Lung microvascular endothelial cell (primary cell): Measurements from ENCODE around the gene TAS2R19. TPM values are rescaled to one million over a fixed set of nuclear protein-coding genes. Genes with fewer than 3 reads are reported as not detected.
"Not testable (repeated sequence)": the region's sequence is repeated elsewhere in the genome, so short reads cannot be mapped to it uniquely, and the experiment has no call there.

ENCODE experiments used
- DNase-seq, 2 donors: peaks; one replicate each; pipeline versions ENCODE4 v3.0.0 to v3.0.0-alpha.2; 2010; ENCODE audit warnings: low read depth in 2 of 2
- total RNA-seq: library from RNA; depleted of rRNA; stranded (reverse); fragments of >200 nt; gene quantifications from 2 replicates; pipeline ENCODE4 v1.2.1, GENCODE V29; 2014

The TAS2R19 gene, protein sequence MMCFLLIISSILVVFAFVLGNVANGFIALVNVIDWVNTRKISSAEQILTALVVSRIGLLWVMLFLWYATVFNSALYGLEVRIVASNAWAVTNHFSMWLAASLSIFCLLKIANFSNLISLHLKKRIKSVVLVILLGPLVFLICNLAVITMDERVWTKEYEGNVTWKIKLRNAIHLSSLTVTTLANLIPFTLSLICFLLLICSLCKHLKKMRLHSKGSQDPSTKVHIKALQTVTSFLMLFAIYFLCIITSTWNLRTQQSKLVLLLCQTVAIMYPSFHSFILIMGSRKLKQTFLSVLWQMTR
- 1.3 and 2.6 TPM in 2 replicates for total RNA-seq

DNA sequence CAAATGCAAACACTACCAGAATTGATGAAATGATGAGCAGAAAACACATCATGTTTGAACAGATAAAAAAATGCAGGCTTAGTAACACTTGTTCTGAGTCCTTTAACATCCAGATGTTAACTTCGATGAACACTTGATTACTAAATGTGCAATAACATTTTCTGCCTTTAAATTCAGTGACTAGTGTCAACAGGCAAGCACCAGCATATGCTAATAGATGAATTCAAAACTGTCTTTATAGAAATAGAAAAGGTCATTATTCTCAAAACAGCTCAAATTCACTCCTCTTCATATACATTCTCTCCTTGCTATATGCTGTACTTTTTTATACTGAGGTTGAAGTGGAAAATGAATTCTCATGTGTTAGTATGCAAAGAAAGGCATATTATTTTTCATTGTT, at the start of gene TAS2R19:
TSS of gene TAS2R19 (minus strand) at position 101 of the 400 bp plus-strand sequence. CDS start at position 52, 49 bp downstream.
- DNase-seq, result no peak

DNA sequence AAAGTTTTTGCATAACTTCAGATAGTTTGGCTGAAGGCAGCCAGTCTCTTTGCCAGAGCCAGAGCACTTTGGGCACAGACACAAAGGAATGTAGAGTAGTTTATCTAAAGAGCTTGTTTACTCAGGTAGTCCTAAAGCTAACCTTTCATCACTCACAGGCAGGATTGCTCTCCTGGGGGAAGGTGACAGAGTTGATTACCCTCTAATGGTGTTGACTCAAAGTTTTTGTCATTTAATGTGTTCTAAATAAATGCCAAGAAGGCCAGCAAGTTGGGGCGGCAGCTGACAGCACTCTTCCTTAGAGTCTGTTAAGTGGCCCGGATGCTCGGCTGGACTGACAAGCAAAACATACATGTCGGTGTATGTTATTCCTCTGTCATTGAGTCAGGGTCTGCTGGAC, 49.0 kb upstream of the TAS2R19 start:
- peak in 1 of 2 donors; percentile 61 for DNase-seq

DNA sequence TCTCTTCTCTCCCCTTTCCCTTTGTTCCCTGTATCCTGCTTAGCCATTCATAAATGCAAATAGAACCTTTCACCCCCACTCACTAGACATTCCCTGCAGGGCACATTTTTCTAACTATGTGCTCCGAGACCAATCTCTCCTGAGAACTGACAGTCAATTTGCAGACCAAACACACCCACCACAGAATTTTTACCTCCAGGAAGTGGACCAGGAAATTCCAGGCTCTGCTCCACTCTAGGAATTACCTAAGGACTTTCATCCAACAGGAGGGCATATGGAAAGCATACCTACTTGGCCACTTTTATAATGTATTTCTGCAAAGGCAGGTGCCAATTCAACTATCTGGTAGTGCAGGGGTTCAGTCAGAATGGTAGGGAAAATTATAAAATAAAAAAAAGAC, 48.6 kb upstream of the TAS2R19 start:
- DNase-seq, result peak in 1 of 2 donors; percentile 43

DNA sequence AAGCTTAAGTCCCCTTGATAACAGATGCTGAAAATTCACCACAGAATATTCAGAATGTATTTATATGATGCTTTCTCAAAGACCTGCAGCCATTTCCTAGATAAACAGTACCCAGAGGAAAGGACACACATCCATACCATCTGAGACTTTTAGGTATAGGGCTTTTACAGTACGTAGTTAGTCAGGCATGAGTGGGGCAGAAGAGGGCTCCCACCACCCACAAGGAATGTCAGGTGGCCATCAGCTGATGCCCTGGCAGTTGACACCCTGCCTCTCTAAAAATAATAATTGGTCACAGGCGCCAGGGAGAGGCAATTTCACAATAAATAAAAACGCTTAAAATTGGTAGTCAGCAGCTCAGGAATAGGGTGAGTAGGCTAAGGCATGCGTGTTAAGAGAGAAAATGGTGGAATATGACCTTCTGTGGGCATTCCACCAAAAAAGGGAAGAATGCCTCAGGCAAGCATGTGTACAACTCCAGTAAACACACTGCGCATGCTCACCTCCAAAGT, 47.5 kb upstream of the TAS2R19 start:
- DNase-seq, result no peak

DNA sequence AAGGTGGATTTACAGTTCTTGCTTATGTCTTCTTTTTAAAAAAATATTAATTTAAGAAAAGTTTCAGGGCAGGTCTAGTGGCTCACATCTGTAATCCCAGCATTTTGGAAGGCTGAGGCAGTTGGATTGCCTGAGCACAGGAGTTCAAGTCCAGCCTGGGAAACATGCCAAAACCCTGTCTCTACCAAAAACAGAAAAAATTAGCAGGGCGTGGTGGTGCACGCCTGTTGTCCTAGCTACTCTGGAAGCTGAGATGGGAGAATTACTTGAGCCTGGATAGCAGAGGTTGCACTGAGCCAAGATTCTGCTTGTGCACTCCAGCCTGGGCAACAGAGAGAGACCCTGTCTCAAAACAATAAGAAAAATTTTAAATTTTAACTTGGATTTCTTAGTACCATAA, 45.1 kb upstream of the TAS2R19 start:
- DNase-seq, result peak; percentile 34 to 51

DNA sequence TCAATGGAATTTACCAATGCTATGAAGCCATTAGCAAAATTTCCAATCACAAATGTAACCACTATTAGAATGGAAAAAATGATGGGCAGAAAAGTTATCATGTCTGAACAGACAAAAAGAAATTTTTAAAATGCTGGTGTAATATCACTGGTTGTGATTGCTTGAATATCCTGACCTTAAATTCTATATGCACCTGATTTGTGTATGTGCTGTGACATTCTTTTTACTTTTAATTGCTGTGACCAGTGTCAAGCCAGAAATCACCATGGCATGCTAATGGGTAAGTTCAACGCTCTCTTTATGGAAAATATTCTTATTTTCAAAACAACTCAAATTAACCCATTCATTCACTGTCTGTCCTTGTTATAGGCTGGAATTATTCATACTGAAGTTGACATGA, 39.8 kb upstream of the TAS2R19 start, which contains the start of gene TAS2R46:
TSS of gene TAS2R46 (minus strand) at position 101 of the 400 bp plus-strand sequence. CDS start at position 101, 0 bp downstream.
- DNase-seq, result not testable (repeated sequence)

DNA sequence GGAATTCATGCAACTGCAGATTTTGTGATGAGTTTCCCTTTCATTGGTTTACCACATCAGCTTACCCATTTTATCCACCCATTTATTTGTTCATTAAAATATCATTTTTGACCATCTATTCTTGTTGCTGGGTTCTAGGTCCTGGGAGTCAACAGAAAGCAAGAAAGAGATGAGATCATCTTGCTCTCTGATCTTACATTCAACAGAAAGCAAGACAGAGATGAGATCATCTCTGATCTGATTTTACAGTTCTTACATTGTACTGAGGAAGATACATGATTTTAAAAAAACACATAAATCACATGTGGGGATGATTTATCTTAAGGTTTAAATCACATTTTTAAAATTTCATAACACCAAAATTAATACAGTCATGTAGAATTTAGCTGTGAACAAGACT, 37.4 kb upstream of the TAS2R19 start:
- peak in 1 of 2 donors; percentile 46 for DNase-seq

DNA sequence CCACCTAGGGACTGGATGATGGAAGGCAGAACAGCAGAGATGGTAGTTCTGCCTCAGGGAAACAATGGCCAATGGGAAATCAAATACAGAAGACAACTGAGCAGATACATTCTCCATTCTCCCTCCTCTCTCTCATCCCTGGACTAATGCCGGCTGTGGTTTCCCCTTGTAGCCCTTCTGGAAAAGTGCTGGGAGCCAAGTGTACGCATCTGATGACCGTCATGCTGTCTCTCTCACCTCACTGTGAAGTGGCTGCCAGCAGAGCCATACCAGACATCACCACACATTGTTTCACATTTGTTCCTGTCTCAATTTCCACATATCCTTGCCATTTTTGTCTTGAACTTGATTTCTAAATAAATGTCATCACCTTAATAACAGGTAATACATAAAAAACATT, 36.6 kb upstream of the TAS2R19 start:
- DNase-seq, result no peak

DNA sequence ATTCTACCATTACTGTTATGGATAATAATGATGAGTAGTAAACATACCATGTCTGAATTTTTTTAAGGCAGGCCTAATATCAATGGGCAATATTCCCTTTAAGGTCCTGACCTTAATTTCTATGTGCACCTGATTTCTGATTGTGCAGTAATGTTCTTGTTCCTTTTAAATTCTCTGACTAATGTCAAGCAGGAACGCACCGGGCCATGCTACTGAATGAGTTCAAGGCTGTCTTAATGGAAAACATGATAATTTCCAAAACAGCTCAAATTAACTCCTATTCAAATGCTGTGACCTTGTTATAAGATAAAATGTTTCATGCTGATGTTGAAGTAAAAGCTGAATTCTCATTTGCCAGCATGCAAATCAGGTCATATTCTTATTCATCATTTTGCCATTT, 32.9 kb upstream of the TAS2R19 start:
- DNase-seq, result peak; percentile 26 to 29

DNA sequence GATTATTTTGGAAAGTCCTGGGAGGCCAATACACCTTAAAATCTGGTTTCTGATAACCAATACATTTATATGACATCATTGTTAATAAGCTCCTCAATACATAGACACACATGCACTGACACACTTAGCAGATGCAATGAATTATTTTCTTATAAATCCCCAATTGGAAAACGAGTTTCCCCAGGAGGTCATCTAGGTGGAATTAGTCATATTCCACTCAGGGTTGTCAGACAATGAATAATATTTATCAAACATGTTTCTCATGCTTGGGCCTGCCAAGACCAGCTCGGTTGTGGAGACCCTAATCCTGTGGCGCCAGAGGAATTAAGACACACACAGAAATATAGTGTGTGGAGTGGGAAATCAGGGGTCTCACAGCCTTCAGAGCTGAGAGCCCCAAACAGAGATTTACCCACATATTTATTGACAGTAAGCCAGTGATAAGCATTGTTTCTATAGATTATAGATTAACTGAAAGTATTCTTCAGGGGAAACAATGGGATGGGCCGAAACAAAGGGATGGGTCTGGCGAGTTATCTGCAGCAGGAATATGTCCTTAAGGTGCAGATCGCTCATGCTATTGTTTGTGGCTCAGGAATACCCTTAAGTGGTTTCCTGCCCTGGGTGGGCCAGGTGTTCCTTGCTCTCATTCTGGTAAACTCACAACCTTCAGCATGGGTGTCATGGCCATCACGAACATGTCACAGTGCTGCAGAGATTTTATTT, 27.5 kb upstream of the TAS2R19 start:
- DNase-seq, result not testable (repeated sequence)

DNA sequence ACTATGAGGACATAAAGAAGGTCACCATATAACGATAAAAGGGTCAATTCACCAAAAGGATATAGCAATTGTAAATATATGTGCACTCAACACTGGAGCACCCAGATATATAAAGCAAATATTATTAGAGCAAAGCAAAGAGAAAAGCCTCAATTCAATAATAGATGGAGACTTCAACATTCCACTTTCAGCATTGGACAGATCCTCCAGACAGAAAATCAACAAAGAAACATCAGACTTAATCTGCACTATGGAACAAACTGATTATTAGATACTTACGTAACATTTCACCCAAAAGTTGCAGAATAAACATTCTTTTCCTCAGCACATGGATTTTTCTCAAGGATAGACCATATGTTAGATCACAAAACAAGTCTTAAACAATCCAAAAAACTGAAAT, 18.9 kb upstream of the TAS2R19 start:
- not testable (repeated sequence) for DNase-seq

DNA sequence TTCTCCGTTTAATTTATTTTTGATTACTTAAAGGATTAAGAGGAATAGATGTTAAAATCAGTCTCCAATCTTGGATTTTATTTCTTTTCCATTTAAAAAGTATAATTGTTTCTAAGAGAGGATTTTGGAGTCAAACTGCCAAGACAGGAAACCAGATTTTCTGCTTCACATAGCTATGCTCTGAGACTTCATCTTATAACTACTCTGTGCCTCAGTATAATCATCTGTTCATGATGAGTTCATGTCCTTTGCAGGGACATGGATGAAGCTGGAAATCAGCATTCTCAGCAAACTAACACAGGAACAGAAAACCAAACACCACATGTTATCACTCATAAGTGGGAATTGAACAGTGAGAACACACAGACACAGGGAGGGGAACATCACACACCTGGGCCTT, 17.7 kb upstream of the TAS2R19 start:
- peak in 1 of 2 donors; percentile 34 for DNase-seq

DNA sequence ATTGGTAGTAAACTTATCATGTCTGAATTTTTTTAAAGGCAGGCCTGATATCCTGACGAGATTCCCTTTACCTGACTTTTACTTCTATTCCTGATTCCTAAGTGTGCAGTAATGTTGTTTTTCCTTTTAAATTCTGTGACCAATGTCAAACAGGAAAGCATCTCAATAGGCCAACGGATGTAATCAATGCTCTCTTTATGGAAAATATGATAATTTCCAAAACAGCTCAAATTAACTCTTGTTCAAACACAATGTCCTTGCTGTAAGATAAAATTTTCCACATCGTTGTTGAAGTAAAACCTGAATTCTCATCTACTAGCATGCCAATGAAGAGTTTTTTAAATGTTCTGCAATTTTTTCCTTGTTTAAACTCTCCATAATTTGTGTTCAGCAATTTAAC, 16.8 kb upstream of the TAS2R19 start:
- peak in 1 of 2 donors; percentile 78 for DNase-seq

DNA sequence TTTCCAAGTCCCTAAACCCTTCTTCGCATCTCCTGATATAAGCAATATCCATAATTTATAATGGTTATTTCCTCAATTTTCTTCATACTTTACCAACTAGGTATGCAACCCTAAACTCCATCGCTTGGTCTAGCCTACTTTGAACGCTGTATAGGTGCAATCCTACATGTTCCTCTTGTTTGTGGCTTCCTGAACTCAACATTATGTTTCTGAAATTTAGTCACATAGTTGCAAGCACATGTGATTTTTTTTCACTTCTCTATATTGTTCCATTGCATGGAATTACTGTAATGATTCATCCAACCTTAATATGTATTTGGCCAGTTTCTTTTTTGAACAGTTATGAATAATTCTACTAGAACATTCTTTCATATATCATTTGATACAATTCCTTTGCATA, 11.5 kb upstream of the TAS2R19 start:
- not testable (repeated sequence) for DNase-seq

DNA sequence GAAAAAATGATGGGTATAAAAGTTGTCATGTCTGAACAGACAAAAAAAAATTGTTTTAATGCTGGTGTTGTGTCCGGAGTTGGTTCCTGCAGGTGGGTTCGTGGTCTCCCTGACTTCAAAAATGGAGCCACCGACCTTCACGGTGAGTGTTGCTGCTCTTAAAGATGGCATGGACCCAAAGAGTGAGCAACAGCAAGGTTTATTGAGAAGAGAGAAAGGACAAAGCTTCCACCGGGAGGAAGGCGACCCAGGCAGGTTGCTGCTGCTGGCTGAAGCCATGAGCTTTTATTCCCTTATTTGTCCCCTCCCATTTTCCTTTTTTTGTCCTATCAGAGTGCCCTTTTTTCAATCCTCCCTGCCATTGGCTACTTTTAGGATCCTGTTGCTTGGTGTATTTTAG, 8.9 kb upstream of the TAS2R19 start, which contains the start of gene TAS2R31:
TSS of gene TAS2R31 (minus strand) at position 101 of the 400 bp plus-strand sequence. CDS start at position 29, 72 bp downstream.
- no peak for DNase-seq

DNA sequence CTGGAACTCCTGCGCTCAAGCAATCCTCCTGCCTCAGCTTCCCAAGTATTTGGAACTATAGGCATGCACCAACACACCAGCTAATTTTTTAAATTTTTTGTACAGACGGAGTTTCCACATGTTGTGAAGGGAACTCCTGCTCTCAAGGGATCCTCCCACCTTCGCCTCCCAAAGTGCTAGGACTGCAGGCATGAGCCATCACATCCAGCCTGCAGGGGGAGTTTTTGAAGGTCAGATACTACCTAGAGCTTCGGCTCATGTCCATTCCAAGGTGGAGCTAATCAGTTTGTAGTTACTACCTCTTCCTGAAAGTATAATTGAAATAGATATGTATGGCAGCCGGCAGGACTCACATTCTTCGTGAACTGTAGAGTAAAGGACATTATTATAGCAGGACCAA, 3.7 kb upstream of the TAS2R19 start:
- DNase-seq, result no peak

DNA sequence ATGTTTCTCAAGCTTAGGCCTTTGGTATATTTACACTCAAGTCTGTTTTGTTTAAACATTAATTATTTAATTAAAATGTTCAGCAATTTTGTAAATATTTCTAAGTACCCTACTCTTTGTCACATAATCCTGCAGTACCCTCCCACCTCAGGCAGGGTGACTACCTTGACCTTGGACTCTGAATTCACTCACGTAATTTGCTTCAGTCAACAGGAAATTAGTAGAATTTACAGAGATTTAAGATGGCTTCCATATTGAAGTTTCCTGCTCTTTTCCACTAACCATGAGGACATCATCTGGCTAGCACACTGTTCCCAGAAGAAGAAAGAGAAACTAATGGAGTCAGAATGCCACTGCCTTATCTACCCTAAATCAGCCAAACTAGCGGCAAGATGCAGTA, 967 bp upstream of the TAS2R19 start:
- no peak for DNase-seq

DNA sequence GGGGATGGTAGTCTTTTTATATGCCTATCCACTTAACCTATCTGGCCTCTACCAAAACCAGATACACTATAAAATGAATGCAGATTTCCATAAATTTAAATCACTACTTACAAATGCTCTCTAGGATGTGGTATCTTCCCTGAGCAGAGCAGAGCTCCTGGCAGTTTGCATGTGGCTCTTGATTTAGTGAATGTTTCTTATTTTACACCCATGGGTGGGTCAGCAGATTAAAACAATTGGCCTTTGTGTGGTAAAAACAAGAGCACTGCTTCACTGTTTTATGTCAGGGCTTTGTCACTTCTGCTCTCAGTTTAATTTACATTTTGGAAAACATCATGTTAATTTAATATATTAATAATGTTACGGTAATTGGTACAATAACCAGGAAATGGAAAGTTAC, 5.5 kb downstream of the TAS2R19 start:
- no peak for DNase-seq

DNA sequence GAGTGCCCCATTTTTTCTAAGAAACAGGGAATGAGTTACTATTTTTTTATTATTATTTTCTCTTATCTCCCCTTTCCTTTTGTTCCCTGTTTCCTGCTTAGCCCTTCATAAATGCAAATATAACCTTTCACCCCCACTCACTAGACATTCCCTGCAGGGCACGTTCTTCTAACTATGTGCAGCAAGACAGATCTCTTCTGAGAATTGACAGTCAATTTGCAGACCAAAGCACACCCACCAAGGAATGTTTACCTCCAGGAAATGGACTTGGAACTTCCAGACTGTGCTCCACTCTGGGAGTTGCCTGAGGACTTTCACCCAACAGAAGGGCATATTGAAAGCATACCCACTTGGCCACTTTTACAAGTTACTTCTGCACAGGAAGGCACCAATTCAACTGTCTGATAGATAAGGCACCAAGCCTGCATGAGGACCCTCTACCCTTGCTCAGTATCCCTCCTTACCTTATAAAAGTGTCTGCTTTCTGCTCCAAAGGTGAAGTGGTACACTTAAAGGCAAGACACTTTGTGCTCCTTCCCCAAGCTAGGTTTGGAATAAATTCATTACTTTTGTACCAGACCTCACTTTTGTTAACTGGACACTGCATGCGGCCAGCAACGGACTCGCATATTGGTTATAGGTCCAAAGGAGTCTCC, 6.5 kb downstream of the TAS2R19 start:
- peak; percentile 29 to 35 for DNase-seq

DNA sequence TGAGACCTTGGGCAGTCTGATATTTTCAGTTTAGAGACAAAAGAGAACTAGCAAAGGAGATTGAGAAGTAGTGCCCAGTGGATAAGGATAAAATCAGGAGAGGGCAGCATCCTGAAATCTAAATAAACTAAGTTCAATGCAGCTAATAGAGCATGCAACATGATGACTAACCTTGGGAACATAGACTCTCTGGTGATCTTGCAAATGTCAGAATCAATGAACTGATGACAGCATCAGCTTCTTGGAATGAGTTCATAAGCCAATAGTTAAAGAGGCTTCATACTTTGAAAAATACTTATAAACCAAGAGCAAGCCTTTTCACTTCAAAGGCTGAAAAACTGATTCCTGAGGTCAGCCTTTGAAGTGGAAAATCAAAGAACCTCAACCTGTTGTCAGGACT, 8.2 kb downstream of the TAS2R19 start:
- DNase-seq, result no peak

DNA sequence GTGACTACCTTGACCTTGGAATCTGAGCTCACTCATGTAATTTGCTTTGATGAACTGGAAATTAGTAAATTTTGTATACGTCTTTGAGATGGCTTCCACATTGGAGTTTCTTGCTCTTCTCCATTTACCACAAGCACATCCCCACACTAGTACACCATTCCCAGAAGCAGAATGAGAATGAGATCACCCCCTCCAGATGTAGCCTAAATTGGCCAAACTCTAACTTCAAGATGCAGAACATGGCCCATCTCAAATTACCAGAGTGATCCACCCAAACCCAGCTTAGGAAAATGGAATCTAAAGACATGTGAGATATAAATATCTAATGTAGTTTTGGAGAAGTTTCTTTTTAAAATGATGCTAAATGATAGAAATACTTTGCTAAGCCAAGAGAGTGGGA, 14.8 kb downstream of the TAS2R19 start:
- no peak for DNase-seq

DNA sequence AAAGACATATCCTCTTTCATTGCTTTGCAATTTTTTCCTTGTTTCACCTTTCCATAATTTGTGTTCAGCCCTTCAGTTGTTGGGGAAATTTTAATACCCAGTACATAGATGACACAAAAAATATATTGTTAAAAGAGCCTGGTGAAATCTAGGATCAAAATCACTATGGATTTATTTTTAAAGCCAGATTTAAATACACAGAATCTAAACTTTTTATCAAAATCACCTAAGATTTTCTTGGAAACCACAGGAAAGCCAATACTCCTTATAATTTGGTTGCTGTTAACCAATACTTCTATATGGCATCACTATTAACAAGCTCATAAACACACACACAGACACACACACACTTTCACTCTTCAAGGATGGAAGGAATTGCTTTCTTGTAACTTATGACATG, 24.2 kb downstream of the TAS2R19 start, which contains the start of gene TAS2R20:
TSS of gene TAS2R20 (minus strand) at position 101 of the 400 bp plus-strand sequence. CDS start 429 bp downstream, outside the sequence.
- no peak for DNase-seq
